ENCODE results near the gene MMP2.

GRCh38 chr16:55439101-55439690, 39.8 kb upstream of the MMP2 start:
- no peak for TF ChIP-seq EZH2 (IDR thresholded peaks at IDR 0.05; ENCODE audit: insufficient read depth, low read length)
- TF ChIP-seq CTCF (IDR thresholded peaks at IDR 0.05; ENCODE audit: insufficient read depth, low read depth, low read length), result no peak
